ENCODE data around the gene RNF13.
"Not testable (repeated sequence)": the region's sequence is repeated elsewhere in the genome, so short reads cannot be mapped to it uniquely, and the experiment has no call there.

Gene RNF13

GRCh38 chr3:149901770-149902169, 88.8 kb downstream of the RNF13 start:
- H3K27me3 ChIP-seq (ENCODE audit: low read depth): no peaks in the 10 kb centered on the region
- DNase-seq (ENCODE audit: low spot score in 2 of 2): no peak
- H3K4me3 ChIP-seq: no peak overlapping the region
- in situ Hi-C loops (cut with MboI; ENCODE audit: low sequenced_read_pairs): loop anchor here (25.0 kb wide), 1 partner anchor 389 kb away; no protein-coding TSS in a partner anchor
- H3K4me1 ChIP-seq: no peaks in the 10 kb centered on the region
- no peaks in the 10 kb centered on the region for H3K9me3 ChIP-seq
- no peaks in the 10 kb centered on the region for H3K36me3 ChIP-seq (replicated peaks)

GRCh38 chr3:149902498-149903139, 89.6 kb downstream of the RNF13 start:
- Histone ChIP-seq H3K4me3 (no peak overlapping the region), H3K4me1 (peaks cover 1% of the 10 kb centered on the region), H3K27me3 (ENCODE audit: low read depth) (no peaks in the 10 kb centered on the region), H3K9me3 (no peaks in the 10 kb centered on the region), H3K36me3 (replicated peaks) (no peaks in the 10 kb centered on the region)
- in situ Hi-C loops (cut with MboI; ENCODE audit: low sequenced_read_pairs): loop anchor here (25.0 kb wide), 1 partner anchor 390 kb away; no protein-coding TSS in a partner anchor
- DNase-seq (ENCODE audit: low spot score in 2 of 2): no peak

- H3K9me3 ChIP-seq: no peaks in the 10 kb centered on the region
- H3K4me3 ChIP-seq: no peak overlapping the region
- H3K36me3 ChIP-seq (replicated peaks): no peaks in the 10 kb centered on the region
- H3K27me3 ChIP-seq (ENCODE audit: low read depth): no peaks in the 10 kb centered on the region
- no peak for DNase-seq (ENCODE audit: low spot score in 2 of 2)
- in situ Hi-C loops (cut with MboI; ENCODE audit: low sequenced_read_pairs): loop anchor here (25.0 kb wide), 1 partner anchor 394 kb away; no protein-coding TSS in a partner anchor
- H3K4me1 ChIP-seq: peaks cover 12% of the 10 kb centered on the region
Observed at GRCh38 chr3:149906036-149906435, 93.0 kb downstream of the RNF13 start.

GRCh38 chr3:149908424-149908957, 95.5 kb downstream of the RNF13 start:
- no peaks in the 10 kb centered on the region for H3K27me3 ChIP-seq (ENCODE audit: low read depth)
- 0 out of 2 replicates have a peak, but pooled peaks cover 3% of the 10 kb centered on the region for H3K36me3 ChIP-seq (replicated peaks)
- H3K4me3 ChIP-seq: no peak overlapping the region
- H3K4me1 ChIP-seq: peaks cover 12% of the 10 kb centered on the region
- DNase-seq (ENCODE audit: low spot score in 2 of 2): no peak
- in situ Hi-C loops (cut with MboI; ENCODE audit: low sequenced_read_pairs): loop anchor here (25.0 kb wide), 1 partner anchor 396 kb away; no protein-coding TSS in a partner anchor
- H3K9me3 ChIP-seq: no peaks in the 10 kb centered on the region

GRCh38 chr3:149909923-149910322, 96.9 kb downstream of the RNF13 start:
- 0 out of 2 replicates have a peak, but pooled peaks cover 6% of the 10 kb centered on the region for H3K36me3 ChIP-seq (replicated peaks)
- H3K9me3 ChIP-seq: no peaks in the 10 kb centered on the region
- in situ Hi-C loops (cut with MboI; ENCODE audit: low sequenced_read_pairs): loop anchor here (25.0 kb wide), 1 partner anchor 398 kb away; no protein-coding TSS in a partner anchor
- H3K27me3 ChIP-seq (ENCODE audit: low read depth): no peaks in the 10 kb centered on the region
- no peak for DNase-seq (ENCODE audit: low spot score in 2 of 2)
- H3K4me3 ChIP-seq: no peak overlapping the region
- peaks cover 12% of the 10 kb centered on the region for H3K4me1 ChIP-seq

- Histone ChIP-seq H3K36me3 (replicated peaks) (peaks cover 11% of the 10 kb centered on the region; the same call in 1 of the 2 replicates), H3K9me3 (no peaks in the 10 kb centered on the region), H3K4me3 (no peak overlapping the region), H3K4me1 (no peaks in the 10 kb centered on the region), H3K27me3 (ENCODE audit: low read depth) (no peaks in the 10 kb centered on the region)
- in situ Hi-C loops (cut with MboI; ENCODE audit: low sequenced_read_pairs): loop anchor here (25.0 kb wide), 1 partner anchor 405 kb away; no protein-coding TSS in a partner anchor
- no peak for DNase-seq (ENCODE audit: low spot score in 2 of 2)
Observed at GRCh38 chr3:149917124-149917667, 104.2 kb downstream of the RNF13 start.

- Histone ChIP-seq H3K4me3 (no peak overlapping the region), H3K27me3 (ENCODE audit: low read depth) (no peaks in the 10 kb centered on the region), H3K4me1 (no peaks in the 10 kb centered on the region), H3K9me3 (no peaks in the 10 kb centered on the region), H3K36me3 (replicated peaks) (peaks cover 8% of the 10 kb centered on the region; the same call in 1 of the 2 replicates)
- in situ Hi-C loops (cut with MboI; ENCODE audit: low sequenced_read_pairs): loop anchor here (25.0 kb wide), 1 partner anchor 407 kb away; no protein-coding TSS in a partner anchor
- DNase-seq (ENCODE audit: low spot score in 2 of 2): no peak
Observed at GRCh38 chr3:149919509-149919908, 106.5 kb downstream of the RNF13 start.

- in situ Hi-C loops (cut with MboI; ENCODE audit: low sequenced_read_pairs): loop anchor here (25.0 kb wide), 1 partner anchor 408 kb away; no protein-coding TSS in a partner anchor
Observed at GRCh38 chr3:149920119-149920518, 107.1 kb downstream of the RNF13 start.

GRCh38 chr3:149933008-149933407, 120.0 kb downstream of the RNF13 start:
- Histone ChIP-seq H3K9me3 (0 out of 2 replicates have a peak, but pooled peaks cover 7% of the 10 kb centered on the region), H3K27me3 (ENCODE audit: low read depth) (no peaks in the 10 kb centered on the region), H3K4me3 (no peak overlapping the region), H3K4me1 (no peaks in the 10 kb centered on the region), H3K36me3 (replicated peaks) (no peaks in the 10 kb centered on the region)
- no peak for DNase-seq (ENCODE audit: low spot score in 2 of 2)
- in situ Hi-C loops (cut with MboI; ENCODE audit: low sequenced_read_pairs): loop anchor here (25.0 kb wide), 1 partner anchor 554 kb away; no protein-coding TSS in a partner anchor

More at GRCh38 chr3:149920119-149920518, 107.1 kb downstream of the RNF13 start:
- H3K9me3 ChIP-seq: no peaks in the 10 kb centered on the region
- H3K27me3 ChIP-seq (ENCODE audit: low read depth): no peaks in the 10 kb centered on the region
- H3K36me3 ChIP-seq (replicated peaks): peaks cover 8% of the 10 kb centered on the region; the same call in 1 of the 2 replicates
- no peak overlapping the region for H3K4me3 ChIP-seq
- no peak for DNase-seq (ENCODE audit: low spot score in 2 of 2)
- no peaks in the 10 kb centered on the region for H3K4me1 ChIP-seq

- Histone ChIP-seq H3K4me1 (no peaks in the 10 kb centered on the region), H3K9me3 (0 out of 2 replicates have a peak, but pooled peaks cover 7% of the 10 kb centered on the region), H3K36me3 (replicated peaks) (no peaks in the 10 kb centered on the region), H3K27me3 (ENCODE audit: low read depth) (no peaks in the 10 kb centered on the region), H3K4me3 (no peak overlapping the region)
- in situ Hi-C loops (cut with MboI; ENCODE audit: low sequenced_read_pairs): loop anchor here (25.0 kb wide), 1 partner anchor 553 kb away; no protein-coding TSS in a partner anchor
- no peak for DNase-seq (ENCODE audit: low spot score in 2 of 2)
Observed at GRCh38 chr3:149933858-149934257, 120.8 kb downstream of the RNF13 start.

GRCh38 chr3:149934524-149934923, 121.5 kb downstream of the RNF13 start:
- H3K36me3 ChIP-seq (replicated peaks): no peaks in the 10 kb centered on the region
- DNase-seq (ENCODE audit: low spot score in 2 of 2): no peak
- in situ Hi-C loops (cut with MboI; ENCODE audit: low sequenced_read_pairs): loop anchor here (25.0 kb wide), 1 partner anchor 553 kb away; no protein-coding TSS in a partner anchor
- no peaks in the 10 kb centered on the region for H3K27me3 ChIP-seq (ENCODE audit: low read depth)
- no peaks in the 10 kb centered on the region for H3K4me1 ChIP-seq
- 0 out of 2 replicates have a peak, but pooled peaks cover 7% of the 10 kb centered on the region for H3K9me3 ChIP-seq
- no peak overlapping the region for H3K4me3 ChIP-seq

- DNase-seq (ENCODE audit: low spot score in 2 of 2): peak; percentile 60 to 75
- H3K36me3 ChIP-seq (replicated peaks): no peaks in the 10 kb centered on the region; the same call in 1 of the 2 replicates
- H3K4me1 ChIP-seq: no peaks in the 10 kb centered on the region
- no peaks in the 10 kb centered on the region for H3K27me3 ChIP-seq (ENCODE audit: low read depth)
- H3K4me3 ChIP-seq: no peak overlapping the region
- in situ Hi-C loops (cut with MboI; ENCODE audit: low sequenced_read_pairs): loop anchor here (5.0 to 25.0 kb wide), 2 partner anchors 60 to 550 kb away; no protein-coding TSS in a partner anchor
- 0 out of 2 replicates have a peak, but pooled peaks cover 6% of the 10 kb centered on the region for H3K9me3 ChIP-seq
Observed at GRCh38 chr3:149936812-149937230, 123.8 kb downstream of the RNF13 start.

- not testable (repeated sequence) for H3K4me1 ChIP-seq; DNase-seq (ENCODE audit: low spot score in 2 of 2); H3K4me3 ChIP-seq; H3K9me3 ChIP-seq; H3K36me3 ChIP-seq (replicated peaks); H3K27me3 ChIP-seq (ENCODE audit: low read depth)
- in situ Hi-C loops (cut with MboI; ENCODE audit: low sequenced_read_pairs): loop anchor here (5.0 to 25.0 kb wide), 2 partner anchors 59 to 549 kb away; no protein-coding TSS in a partner anchor
Observed at GRCh38 chr3:149938392-149939055, 125.5 kb downstream of the RNF13 start.
